ENCODE measurements around the gene KCNN3.

DNA sequence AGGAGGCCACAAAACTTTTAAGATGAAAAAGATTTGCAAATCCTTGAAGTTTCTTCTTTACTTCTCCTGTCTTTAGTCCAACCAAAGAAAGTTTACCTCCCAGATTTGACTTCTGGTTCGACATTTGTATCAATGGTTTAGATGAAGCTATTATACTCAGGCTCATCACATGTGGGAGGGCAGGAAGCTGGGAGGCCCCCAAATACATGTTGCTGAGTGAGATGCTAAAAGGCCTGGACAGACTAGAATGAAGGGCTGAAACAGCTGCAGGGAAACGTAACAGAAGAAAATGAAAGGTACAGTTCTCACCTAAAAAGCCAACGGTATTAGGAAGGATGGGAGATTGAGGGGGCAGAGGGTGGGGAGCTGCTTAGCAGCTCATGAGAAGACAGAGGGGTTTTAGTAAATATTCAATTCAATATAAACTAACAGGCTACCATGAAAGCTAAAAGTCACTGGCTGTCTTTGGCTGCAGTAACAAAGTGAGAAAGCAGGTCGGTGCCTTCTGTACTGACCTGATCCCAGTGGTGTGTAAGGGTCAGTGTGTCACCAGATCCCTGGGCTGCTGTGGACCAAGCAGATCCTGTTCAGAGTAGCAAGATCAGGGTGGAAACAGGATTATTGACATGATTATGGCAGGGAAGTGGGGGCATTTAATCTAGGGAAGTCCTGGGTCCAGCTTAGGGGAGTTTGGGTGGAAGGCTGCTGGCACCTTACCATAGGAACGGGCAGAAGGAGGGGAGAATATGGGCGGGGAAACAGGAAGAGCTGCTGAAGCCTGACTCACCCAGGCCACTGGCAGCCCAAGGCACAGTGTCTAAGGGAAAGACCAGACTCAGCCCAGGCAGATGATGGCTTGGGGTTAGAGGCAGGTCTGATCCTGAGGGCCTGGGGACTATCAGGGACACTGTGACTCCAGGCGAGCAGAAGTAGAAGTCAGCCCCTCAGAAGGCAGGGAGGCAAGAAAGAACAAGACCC, 60.4 kb downstream of the KCNN3 start:
- no peak for TF ChIP-seq CTCF (IDR thresholded peaks at IDR 0.05 in 4 of 5, conservative IDR thresholded peaks at IDR 0.05 in 1 of 5)
- TF ChIP-seq POLR2A (IDR thresholded peaks at IDR 0.05), result no peak
